ENCODE data around the gene NCS1.

GRCh38 chr9:130230631-130231030 is 58.4 kb downstream of the NCS1 start:
- TF ChIP-seq CTCF (conservative IDR thresholded peaks at IDR 0.05; ENCODE audit: low read depth, low read length) (no peak), EZH2 (IDR thresholded peaks at IDR 0.05; ENCODE audit: borderline replicate concordance, low read depth, low read length, poor library complexity, severe bottlenecking) (no peak)
